Measurements from ENCODE around the gene TMEM119.

DNA sequence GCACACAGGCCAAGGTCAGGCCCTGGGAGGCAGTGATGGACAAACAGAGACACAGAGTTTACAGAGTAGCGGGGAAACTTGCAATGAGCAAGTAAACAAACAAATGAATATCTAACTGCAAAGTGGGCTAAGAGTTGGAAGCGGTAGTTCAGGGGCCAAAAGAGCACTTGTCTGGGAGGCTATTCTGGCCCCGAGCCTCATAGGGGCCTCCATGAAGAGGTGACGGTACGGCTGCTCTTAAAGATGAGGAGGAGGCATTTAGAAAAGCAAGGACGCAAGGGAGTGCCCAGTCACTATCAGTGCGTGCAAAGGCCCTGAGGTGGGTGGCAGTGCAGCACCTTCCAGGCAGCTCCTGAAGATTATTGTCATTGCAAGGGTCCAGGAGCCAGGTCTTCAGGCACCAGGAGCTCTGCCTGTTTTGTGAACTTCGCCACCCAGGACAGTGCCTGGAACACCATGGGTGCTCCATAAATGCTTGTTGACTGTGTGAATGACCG lies 4.4 kb upstream of the TMEM119 start:
- TF ChIP-seq EZH2phosphoT487 (IDR thresholded peaks at IDR 0.05; ENCODE audit: borderline replicate concordance, low read depth) (no peak), TAF1 (IDR thresholded peaks at IDR 0.05; ENCODE audit: borderline replicate concordance, low read depth, low read length) (no peak), SIN3A (IDR thresholded peaks at IDR 0.05; ENCODE audit: borderline replicate concordance, low read depth, low read length) (no peak)
- TF ChIP-seq, protein P1, sequence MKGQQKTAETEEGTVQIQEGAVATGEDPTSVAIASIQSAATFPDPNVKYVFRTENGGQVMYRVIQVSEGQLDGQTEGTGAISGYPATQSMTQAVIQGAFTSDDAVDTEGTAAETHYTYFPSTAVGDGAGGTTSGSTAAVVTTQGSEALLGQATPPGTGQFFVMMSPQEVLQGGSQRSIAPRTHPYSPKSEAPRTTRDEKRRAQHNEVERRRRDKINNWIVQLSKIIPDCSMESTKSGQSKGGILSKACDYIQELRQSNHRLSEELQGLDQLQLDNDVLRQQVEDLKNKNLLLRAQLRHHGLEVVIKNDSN (IDR thresholded peaks at IDR 0.05; ENCODE audit: borderline replicate concordance, low read depth), result no peak
- TF ChIP-seq, protein P2, sequence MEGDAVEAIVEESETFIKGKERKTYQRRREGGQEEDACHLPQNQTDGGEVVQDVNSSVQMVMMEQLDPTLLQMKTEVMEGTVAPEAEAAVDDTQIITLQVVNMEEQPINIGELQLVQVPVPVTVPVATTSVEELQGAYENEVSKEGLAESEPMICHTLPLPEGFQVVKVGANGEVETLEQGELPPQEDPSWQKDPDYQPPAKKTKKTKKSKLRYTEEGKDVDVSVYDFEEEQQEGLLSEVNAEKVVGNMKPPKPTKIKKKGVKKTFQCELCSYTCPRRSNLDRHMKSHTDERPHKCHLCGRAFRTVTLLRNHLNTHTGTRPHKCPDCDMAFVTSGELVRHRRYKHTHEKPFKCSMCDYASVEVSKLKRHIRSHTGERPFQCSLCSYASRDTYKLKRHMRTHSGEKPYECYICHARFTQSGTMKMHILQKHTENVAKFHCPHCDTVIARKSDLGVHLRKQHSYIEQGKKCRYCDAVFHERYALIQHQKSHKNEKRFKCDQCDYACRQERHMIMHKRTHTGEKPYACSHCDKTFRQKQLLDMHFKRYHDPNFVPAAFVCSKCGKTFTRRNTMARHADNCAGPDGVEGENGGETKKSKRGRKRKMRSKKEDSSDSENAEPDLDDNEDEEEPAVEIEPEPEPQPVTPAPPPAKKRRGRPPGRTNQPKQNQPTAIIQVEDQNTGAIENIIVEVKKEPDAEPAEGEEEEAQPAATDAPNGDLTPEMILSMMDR (IDR thresholded peaks at IDR 0.05), result no peak
